ENCODE data around the gene ARFGAP1.

ARFGAP1 gene

DNA sequence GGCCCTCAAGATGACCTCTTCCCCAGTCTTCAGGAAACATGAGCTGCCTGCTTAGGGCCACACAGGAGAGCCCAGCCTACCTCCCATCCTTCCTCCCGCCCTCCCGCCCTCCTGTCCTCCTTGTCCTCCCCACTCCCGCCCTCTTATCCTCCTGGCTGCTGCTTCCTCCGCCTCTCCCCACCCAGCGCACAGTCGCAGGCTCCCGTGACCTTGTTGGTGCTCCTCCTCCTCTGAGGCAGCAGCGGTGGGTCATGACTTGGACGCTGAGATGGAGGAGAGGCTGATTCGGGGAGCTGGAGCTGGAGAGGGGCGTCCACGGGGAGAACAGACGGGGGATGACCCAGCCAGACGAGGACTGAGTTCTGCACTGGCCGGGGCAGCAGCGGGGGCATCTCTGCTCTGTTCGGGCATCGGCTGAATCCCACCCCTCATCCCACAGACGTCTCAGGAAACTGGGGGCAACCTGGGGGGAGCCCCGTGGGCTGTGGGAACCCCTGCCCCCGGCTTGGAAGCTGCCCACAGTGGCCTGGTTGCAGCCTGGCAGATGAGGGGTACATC, 56.2 kb downstream of the ARFGAP1 start:
- Histone ChIP-seq H3K36me3 (ENCODE audit: insufficient read depth, low read length) (no peaks in the 10 kb centered on the region), H3K9me3 (ENCODE audit: low read depth, low read length) (no peaks in the 10 kb centered on the region), H3K9ac (ENCODE audit: insufficient read length) (no peak overlapping the region), H3K27ac (no peak overlapping the region), H3K4me3 (no peak overlapping the region)
- DNase-seq (ENCODE audit: low read depth, low spot score): no peak
- TF ChIP-seq POLR2AphosphoS5 (IDR thresholded peaks at IDR 0.05; ENCODE audit: borderline replicate concordance, low read depth, low read length): no peak
- no peak for TF ChIP-seq FOXP2 (optimal IDR thresholded peaks at IDR 0.05; ENCODE audit: control extremely low read depth, extremely low read length, insufficient read depth)
- no peak for TF ChIP-seq EZH2 (IDR thresholded peaks at IDR 0.05)

DNA sequence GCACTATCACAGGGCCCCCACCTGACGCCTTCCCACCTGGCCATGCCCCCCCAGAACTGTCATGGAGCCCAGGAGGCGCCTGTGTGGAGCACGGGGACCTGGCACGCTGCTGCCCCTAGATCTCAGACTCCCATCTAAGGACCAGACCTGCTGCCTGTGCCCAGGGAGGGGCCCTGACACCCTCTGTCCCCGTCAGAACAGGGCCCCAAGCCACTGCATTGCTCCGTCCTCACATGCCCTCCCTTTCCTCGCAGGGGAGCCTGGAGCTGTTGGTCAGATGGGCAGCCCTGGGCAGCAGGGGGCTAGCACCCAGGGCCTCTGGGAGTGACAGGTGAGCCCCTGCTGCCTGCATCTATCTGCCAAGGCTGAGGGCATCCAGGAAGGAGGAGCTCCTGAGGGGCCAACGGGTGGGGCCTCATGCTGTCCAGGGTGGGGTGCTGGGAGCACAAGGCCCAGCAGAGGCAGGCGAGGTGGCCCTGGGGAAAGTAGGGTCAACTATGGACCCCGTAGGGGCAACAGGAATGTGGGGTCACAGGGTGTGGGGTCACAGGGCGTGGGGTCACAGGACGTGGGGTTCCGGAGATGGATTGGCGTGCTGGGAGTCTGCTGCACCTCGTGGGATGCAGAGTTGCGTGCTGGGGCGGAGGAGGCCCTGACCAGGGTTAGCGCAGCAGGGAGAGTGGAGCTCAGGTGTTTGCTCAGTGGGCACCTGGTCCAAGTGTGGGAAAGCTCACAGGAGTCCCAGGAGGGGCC, 56.9 kb downstream of the ARFGAP1 start:
- no peak for TF ChIP-seq POLR2AphosphoS5 (IDR thresholded peaks at IDR 0.05; ENCODE audit: borderline replicate concordance, low read depth, low read length)
- no peak for TF ChIP-seq EZH2 (IDR thresholded peaks at IDR 0.05)
- TF ChIP-seq FOXP2 (optimal IDR thresholded peaks at IDR 0.05; ENCODE audit: control extremely low read depth, extremely low read length, insufficient read depth): no peak
- DNase-seq (ENCODE audit: low read depth, low spot score): no peak
- Histone ChIP-seq H3K4me3 (no peak overlapping the region), H3K36me3 (ENCODE audit: insufficient read depth, low read length) (no peaks in the 10 kb centered on the region), H3K27ac (no peak overlapping the region), H3K9ac (ENCODE audit: insufficient read length) (no peak overlapping the region), H3K9me3 (ENCODE audit: low read depth, low read length) (no peaks in the 10 kb centered on the region)

DNA sequence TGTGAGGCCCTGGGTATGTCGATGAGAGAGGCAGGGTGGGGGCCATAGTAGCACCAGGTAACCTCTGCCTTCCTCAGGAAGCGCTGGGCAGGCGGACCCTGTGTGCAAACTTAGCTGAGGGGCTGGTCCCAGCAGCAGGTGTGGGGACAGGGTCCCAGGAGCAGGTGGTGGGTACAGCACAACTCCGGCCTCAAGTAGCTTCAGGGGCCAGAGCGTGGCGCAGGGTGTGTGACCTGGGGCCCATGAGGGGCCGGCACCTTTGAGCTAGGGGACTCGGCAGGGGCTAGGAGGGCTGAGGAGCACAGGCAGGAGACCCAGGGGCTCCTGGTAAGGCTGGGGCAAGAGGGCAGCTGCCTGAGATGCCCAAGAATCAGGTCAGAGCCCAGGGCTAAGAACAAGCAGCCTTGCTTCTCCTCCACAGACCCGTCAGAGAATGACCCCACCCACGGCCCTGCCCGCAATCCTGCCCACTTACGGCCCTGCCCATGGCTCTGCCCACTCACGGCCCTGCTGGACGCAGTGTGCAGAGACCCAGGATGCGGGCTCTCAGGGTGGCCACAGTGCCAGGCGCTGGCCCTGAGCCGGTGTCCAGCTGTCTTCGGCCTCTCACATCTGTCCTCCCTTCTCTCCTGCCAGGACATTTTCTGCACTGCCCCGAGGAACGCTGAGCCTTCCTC, 57.6 kb downstream of the ARFGAP1 start:
- no peak for DNase-seq (ENCODE audit: low read depth, low spot score)
- no peak overlapping the region for H3K27ac ChIP-seq
- H3K36me3 ChIP-seq (ENCODE audit: insufficient read depth, low read length): no peaks in the 10 kb centered on the region
- H3K4me3 ChIP-seq: no peak overlapping the region
- no peak overlapping the region for H3K9ac ChIP-seq (ENCODE audit: insufficient read length)
- no peak for TF ChIP-seq POLR2AphosphoS5 (IDR thresholded peaks at IDR 0.05; ENCODE audit: borderline replicate concordance, low read depth, low read length)
- no peak for TF ChIP-seq FOXP2 (optimal IDR thresholded peaks at IDR 0.05; ENCODE audit: control extremely low read depth, extremely low read length, insufficient read depth)
- H3K9me3 ChIP-seq (ENCODE audit: low read depth, low read length): no peaks in the 10 kb centered on the region

DNA sequence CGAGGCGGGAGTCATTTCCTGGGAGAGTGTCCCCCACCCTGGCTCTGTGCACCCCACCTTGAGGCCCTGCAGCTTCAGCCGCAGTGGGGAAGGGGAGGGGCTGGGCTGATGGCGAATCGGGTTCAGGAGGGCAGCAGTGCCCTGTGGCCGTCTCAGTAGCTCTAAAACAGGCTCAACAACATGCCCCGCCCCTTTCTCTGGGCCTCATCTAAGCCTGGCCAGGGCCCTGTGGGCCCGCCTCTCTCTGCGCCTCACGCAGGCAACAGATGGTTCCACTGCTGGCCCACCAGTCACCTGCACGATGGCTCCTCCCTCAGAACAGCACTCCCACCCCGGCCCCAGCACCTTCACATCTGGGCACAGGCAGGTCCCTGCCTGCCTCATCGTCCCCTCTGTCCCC, 58.3 kb downstream of the ARFGAP1 start:
- H3K36me3 ChIP-seq (ENCODE audit: insufficient read depth, low read length): no peaks in the 10 kb centered on the region
- H3K27ac ChIP-seq: no peak overlapping the region
- H3K9me3 ChIP-seq (ENCODE audit: low read depth, low read length): no peaks in the 10 kb centered on the region
- no peak overlapping the region for H3K4me3 ChIP-seq
- DNase-seq (ENCODE audit: low read depth, low spot score): no peak
- TF ChIP-seq FOXP2 (optimal IDR thresholded peaks at IDR 0.05; ENCODE audit: control extremely low read depth, extremely low read length, insufficient read depth) (no peak), EZH2 (IDR thresholded peaks at IDR 0.05) (no peak)
- no peak overlapping the region for H3K9ac ChIP-seq (ENCODE audit: insufficient read length)

DNA sequence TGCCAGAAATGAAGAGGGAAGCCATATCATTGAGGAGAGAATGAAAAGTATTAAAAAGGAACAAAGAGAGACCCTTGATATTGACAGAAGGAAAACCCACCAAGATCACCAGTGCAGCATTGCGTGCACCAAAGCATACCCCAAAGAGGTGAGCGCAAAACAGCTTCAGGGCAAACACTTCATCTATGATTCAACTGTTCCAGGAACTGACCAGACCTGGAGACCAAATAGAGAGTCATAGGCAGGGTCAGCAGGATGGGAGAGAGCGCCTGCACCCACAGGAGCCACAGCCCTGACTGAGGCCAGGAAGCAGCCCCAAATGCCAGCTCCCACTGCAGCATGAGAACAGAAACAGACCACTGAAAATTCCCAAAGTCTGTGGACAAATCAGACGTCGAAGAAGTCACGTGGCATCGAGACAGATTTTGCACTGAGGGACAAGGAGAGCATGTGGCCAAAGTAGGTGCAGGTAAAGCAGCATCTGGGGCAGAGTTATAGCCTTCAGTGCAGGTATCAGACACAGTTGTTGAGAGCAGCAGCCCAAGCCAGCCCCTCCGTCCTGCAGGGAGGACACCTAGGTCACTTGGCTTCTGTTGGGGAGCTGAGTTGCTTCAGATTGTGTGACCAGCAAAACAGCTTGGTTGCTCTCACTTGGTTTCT, 59.3 kb downstream of the ARFGAP1 start:
- H3K9me3 ChIP-seq (ENCODE audit: low read depth, low read length): no peaks in the 10 kb centered on the region
- H3K4me3 ChIP-seq: no peak overlapping the region
- no peak overlapping the region for H3K9ac ChIP-seq (ENCODE audit: insufficient read length)
- no peak for TF ChIP-seq FOXP2 (optimal IDR thresholded peaks at IDR 0.05; ENCODE audit: control extremely low read depth, extremely low read length, insufficient read depth)
- no peak for DNase-seq (ENCODE audit: low read depth, low spot score)
- no peak overlapping the region for H3K27ac ChIP-seq
- H3K36me3 ChIP-seq (ENCODE audit: insufficient read depth, low read length): no peaks in the 10 kb centered on the region

DNA sequence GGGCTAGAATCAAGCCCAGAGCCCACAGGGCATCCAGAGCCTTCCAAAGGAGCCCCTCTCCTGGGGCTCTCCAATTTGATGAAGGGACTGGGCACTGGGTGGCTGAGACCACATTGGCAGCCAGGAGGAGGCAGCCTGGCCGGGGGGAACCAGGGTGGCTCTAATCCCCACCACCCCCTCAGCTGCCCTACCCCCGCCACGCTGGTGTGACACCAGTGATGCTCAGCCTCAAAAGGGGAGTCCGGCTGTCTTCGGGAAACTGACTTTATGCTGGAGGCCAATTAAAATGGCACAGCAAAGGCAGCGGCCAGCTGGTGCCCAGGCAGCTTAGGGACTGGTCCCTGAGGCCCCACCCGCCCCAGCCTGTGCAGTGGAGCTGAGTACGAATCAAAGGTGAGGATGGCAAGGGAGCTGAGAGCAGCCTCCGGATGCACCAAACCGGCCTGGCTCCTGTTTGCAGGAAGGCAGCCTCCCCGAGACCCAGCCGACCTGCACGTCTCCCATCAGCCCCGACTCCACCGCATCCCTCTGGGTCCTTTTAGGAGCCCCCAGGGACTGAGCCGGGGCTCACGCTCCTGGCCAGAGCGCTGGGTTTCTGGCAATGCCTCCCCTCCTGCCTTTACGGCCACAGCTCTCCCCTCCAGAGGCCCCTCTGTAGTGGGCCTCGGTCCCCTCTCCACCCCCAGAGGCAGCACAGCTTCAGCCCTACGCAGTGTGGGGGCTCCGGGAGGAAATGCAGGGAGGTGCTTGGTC, 60.1 kb downstream of the ARFGAP1 start:
- Histone ChIP-seq H3K36me3 (ENCODE audit: insufficient read depth, low read length) (no peaks in the 10 kb centered on the region), H3K4me3 (no peak overlapping the region), H3K9ac (ENCODE audit: insufficient read length) (no peak overlapping the region), H3K27ac (no peak overlapping the region), H3K9me3 (ENCODE audit: low read depth, low read length) (no peaks in the 10 kb centered on the region)
- no peak for DNase-seq (ENCODE audit: low read depth, low spot score)
- TF ChIP-seq POLR2AphosphoS5 (IDR thresholded peaks at IDR 0.05; ENCODE audit: borderline replicate concordance, low read depth, low read length) (no peak), EZH2 (IDR thresholded peaks at IDR 0.05) (no peak), FOXP2 (optimal IDR thresholded peaks at IDR 0.05; ENCODE audit: control extremely low read depth, extremely low read length, insufficient read depth) (no peak)

DNA sequence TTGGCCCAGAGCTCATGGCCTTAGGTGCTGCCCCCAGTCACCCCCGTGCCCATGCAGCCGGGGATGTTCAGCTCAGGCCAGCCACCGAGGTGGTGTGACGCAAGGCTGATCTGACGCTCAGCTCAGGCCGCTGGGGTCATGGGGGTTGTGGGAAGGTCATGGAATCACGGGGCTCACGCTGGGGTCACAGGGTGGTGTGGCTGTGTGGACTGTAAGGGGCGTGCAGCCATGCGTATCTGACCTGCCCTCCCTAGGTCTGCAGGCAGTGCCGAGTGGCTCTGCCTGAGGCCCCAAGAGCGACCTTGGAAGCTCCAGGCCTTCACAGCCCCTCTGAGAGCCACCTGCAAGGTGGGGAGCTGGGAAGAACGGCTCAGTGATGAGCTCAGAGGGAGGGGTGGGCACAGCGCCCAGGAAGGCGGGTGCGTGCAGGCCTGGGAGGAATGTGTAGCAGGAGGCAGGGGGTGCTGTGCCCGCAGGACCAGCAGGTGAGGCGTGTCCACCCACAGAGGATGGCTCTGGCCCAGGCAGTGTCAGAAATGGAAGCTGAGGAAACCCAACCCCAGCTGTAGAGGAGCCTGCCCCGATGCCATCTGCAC, 60.7 kb downstream of the ARFGAP1 start:
- TF ChIP-seq EZH2 (IDR thresholded peaks at IDR 0.05) (no peak), POLR2AphosphoS5 (IDR thresholded peaks at IDR 0.05; ENCODE audit: borderline replicate concordance, low read depth, low read length) (no peak), FOXP2 (optimal IDR thresholded peaks at IDR 0.05; ENCODE audit: control extremely low read depth, extremely low read length, insufficient read depth) (no peak)
- H3K9ac ChIP-seq (ENCODE audit: insufficient read length): no peak overlapping the region
- no peaks in the 10 kb centered on the region for H3K36me3 ChIP-seq (ENCODE audit: insufficient read depth, low read length)
- H3K4me3 ChIP-seq: no peak overlapping the region
- DNase-seq (ENCODE audit: low read depth, low spot score): no peak
- no peaks in the 10 kb centered on the region for H3K9me3 ChIP-seq (ENCODE audit: low read depth, low read length)
- H3K27ac ChIP-seq: no peak overlapping the region
